Epithelial cell of prostate (primary cell): ENCODE data around the gene RNASET2.
"Not testable (repeated sequence)": the region's sequence is repeated elsewhere in the genome, so short reads cannot be mapped to it uniquely, and the experiment has no call there.

ENCODE experiments used
- DNase-seq: peaks from one replicate; pipeline ENCODE4 v3.0.0-alpha.2; 2011; ENCODE audit warnings: low read depth, low spot score
- H3K27ac ChIP-seq: fragments of 450-650 bp; 2 replicates; pipeline ENCODE4 v1.5.1; 2017; ENCODE audit warnings: mild to moderate bottlenecking

RNASET2 gene

DNA sequence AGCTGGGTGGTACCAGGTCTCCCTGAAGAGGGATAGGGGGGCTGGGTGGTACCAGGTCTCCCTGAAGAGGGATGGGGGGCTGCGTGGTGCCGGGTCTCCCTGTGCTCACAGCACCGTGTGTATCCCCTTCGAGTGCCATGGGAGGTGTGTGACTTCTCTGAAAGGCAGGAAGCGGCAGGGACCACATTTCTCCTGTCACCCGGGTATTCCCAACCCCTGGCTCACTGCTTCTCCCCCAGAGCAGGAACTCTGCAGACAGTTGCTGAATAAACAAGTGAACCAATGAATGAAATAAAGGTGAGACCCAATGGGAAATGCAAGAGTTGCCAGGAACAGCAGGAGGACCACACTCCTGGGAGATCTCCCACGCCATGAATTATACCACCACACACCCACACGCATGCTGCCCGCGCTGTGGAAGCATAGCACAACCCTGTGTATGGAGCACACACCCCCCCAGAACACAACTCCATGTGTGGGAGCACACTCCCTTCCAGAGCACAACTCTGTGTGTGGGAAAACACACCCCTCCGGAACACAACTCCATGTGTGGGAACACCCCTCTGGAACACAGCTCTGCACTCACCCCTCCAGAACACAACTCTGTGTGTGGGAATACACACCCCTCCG, 50.7 kb downstream of the RNASET2 start:
- H3K27ac ChIP-seq = no peak overlapping the region
- no peak for DNase-seq

GRCh38 chr6:166905013-166905412, 51.3 kb downstream of the RNASET2 start:
- no peak overlapping the region for H3K27ac ChIP-seq
- no peak for DNase-seq

GRCh38 chr6:166904101-166904746, 52.1 kb downstream of the RNASET2 start:
- no peak overlapping the region for H3K27ac ChIP-seq
- no peak for DNase-seq

DNA sequence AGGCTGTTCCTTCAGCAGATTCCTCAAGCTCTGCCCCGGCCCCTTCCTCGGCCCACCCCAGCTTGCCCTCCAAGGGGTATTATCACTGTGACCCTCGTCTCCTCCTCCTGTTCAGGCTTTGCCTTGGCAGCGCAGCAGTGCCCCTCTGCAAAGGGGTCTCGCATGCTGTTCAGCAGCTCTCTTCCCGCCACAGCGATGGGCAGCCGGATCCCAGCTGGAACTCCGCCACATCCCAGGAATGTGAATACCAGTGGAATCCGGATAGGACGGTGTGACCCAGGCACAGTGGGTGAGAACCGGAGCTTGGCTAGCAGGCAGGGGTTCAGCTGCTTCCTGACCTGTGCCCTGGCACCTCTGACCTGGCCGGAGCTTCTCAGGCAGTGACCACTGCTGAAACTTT, 52.9 kb downstream of the RNASET2 start:
- DNase-seq = no peak
- H3K27ac ChIP-seq = no peak overlapping the region

DNA sequence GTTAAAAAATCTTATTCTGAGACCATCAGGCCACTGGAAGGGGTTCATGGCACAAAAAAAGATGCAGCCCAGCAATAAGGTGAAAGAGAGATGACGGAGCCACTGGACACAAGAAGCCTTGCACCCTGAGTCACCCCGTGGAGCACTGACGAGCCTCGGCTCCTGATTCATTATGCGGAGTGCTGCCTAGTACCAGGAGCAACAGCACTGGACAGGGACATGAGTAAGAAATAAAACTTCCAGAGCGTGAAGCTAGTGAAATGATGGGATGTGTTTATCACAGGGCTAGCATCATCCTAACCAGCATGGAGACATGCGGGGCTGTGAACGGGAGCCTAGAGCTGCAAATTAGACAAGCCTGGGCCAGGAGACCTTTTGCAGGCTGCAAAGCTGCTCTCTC, 53.3 kb downstream of the RNASET2 start:
- DNase-seq = no peak
- no peak overlapping the region for H3K27ac ChIP-seq

DNA sequence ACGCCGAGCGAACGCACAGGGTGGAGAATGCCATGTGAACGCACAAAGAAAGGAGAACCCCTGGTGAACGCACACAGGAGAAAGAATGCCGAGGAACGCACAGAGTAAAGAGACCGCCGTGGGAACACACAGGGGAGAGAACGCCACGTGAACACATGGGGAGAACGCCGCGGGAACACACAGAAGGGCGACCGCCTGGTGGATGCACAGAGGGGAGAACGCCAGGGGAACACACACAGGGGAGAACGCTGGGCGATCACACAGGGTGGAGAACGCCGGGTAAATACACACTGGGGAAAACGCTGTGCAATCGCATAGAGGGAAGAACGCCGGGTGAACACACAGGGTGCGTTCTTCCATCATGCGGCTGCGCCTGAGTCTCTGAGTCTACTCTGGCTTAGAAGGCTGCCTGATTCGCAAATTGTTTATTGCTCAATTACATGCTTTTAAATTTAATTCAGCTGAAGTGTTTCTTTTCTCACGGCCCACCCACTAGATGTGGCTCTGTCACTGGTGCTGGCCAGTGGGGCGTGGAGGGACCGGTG, 54.1 kb downstream of the RNASET2 start:
- DNase-seq = no peak
- no peak overlapping the region for H3K27ac ChIP-seq

- H3K27ac ChIP-seq = no peak overlapping the region
- no peak for DNase-seq
These were observed 54.7 kb downstream of the RNASET2 start for GRCh38 chr6:166901626-166902025.

DNA sequence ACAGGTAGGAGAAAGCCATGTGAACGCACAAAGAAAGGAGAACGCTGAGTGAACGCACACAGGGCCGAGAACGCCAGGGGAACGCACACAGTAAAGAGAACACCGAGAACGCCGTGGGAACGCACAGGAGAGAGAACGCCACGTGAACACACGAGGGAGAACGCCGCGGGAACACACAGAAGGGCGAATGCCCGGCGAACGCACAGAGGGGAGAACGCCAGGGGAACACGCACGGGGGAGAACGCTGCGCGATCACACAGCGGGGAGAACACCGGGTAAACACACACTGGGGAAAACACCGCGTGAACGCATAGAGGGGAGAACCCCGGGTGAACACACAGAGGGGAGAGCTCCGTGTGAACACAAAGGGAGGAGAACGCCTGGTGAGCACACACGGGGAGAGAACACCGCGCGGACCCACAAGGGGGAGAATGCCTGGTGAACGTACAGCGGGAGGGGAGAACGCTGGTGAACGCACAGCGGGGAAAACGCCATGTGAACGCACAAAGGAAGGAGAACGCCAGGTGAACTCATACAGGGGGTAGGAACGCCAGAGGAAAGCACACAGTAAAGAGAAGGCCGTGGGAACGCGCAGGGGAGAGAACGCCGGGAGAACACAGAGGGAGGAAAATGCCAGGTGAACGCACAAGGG, 55.3 kb downstream of the RNASET2 start:
- no peak overlapping the region for H3K27ac ChIP-seq
- DNase-seq = no peak

GRCh38 chr6:166900130-166900708, 56.1 kb downstream of the RNASET2 start:
- DNase-seq = no peak

GRCh38 chr6:166898910-166899309, 57.4 kb downstream of the RNASET2 start:
- no peak overlapping the region for H3K27ac ChIP-seq
- no peak for DNase-seq

More at GRCh38 chr6:166900130-166900708, 56.1 kb downstream of the RNASET2 start:
- H3K27ac ChIP-seq = no peak overlapping the region

DNA sequence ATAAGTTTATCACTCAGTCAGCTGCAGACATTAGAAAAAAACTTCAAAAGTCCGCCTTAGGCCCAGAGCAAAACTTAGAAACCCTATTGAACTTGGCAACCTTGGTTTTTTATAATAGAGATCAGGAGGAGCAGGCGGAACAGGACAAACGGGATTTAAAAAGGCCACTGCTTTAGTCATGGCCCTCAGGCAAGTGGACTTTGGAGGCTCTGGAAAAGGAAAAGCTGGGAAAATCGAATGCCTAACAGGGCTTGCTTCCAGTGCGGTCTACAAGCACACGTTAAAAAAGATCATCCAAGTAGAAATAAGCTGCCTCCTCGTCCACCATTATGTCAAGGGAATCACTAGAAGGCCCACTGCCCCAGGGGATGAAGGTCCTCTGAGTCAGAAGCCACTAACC, 61.7 kb downstream of the RNASET2 start:
- DNase-seq, H3K27ac ChIP-seq: not testable (repeated sequence)

- DNase-seq, H3K27ac ChIP-seq: not testable (repeated sequence)
These were observed 63.9 kb downstream of the RNASET2 start for GRCh38 chr6:166892472-166892871.

DNA sequence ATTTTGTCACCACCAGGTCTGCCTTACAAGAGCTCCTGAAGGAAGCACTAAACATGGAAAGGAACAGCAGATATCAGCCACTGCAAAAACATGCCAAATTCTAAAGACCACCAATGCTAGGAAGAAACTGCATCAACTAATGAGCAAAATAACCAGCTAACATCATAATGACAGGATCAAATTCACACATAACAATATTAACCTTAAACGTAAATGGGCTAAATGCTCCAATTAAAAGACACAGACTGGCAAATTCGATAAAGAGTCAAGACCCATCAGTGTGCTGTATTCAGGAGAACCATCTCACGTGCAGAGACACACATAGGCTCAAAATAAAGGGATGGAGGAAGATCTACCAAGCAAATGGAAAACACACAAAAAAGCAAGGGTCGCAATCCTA, 69.6 kb downstream of the RNASET2 start:
- H3K27ac ChIP-seq, DNase-seq: not testable (repeated sequence)

- not testable (repeated sequence) for H3K27ac ChIP-seq, DNase-seq
These were observed 71.4 kb downstream of the RNASET2 start for GRCh38 chr6:166884958-166885357.

DNA sequence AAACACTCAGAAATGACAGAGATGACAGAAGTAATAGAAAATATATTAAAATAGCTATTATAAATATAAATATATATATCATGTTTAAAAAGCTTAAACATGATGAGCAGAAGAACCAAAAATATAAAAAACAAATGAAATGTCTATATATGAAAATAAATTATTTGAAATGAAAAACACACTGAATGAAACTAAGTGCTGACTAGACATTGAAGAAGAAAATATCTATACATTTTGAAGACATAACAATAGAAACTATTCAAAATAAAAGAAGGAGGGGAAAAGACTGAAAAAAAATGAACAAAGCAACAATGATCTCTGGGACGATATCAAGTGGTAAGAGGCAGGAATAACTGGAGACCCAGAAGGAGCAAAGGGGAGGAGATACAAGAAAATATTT, 76.8 kb downstream of the RNASET2 start:
- no peak for DNase-seq
- no peak overlapping the region for H3K27ac ChIP-seq
